ENCODE results near the gene TRAPPC3L. TPM values are rescaled to one million over a fixed set of nuclear protein-coding genes. Genes with fewer than 3 reads are reported as not detected.

Gene TRAPPC3L
- total RNA-seq (2014; rRNA removed; shearing (Covaris generic)), result 0.06 TPM in 1 of 2 replicates, not detected in the other
- polyA plus RNA-seq (2015; cell fraction: cytosol; rRNA removed), result 0.05 and 0.20 TPM in 2 replicates
- not detected in 2 replicates for polyA plus RNA-seq (2015; cell fraction: nucleus; rRNA removed)

DNA sequence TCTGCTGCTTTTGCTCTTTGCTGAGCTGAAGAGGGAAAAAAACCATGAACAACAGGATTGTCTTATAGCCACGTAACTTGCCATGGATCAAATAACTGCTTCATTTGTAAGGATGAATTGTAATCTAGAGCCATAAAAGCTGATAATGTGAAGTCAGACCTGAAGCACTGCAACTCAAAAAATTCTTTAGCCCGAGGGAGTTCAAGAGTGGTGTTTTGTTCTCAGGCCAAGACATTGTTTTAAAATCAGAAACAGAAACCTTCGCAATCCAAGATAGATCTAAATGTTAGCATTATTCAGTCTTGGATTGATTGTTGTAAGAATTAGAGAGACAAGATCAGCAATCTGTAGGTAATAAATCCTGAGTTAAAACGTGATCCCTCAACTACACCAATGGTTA lies at the start of gene TRAPPC3L:
Gene TRAPPC3L, minus strand, starts transcription at position 34 of the 400 bp plus-strand sequence. CDS start 170 bp downstream, outside the sequence.
- DNase-seq (ENCODE audit: low read depth), result no peak

DNA sequence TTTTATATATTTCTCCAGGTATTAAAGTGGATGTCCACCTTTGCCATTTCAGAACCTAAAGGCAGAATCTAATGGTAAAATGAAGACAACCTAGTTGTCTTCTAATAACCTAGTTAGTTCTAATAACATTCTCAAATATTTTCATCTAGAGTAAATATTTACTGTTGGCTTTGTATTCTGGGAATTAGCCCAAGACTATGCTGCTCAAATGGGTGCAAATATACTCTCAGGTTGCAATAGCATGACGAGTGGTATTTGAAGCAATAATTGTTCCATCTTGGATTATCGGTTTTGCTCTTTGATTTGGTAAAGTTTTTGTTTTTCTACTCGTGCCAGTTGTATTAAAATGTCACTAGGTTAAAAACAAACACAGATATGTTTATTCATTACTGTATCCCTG lies 49.8 kb upstream of the TRAPPC3L start:
- no peak for DNase-seq (ENCODE audit: low read depth)

DNA sequence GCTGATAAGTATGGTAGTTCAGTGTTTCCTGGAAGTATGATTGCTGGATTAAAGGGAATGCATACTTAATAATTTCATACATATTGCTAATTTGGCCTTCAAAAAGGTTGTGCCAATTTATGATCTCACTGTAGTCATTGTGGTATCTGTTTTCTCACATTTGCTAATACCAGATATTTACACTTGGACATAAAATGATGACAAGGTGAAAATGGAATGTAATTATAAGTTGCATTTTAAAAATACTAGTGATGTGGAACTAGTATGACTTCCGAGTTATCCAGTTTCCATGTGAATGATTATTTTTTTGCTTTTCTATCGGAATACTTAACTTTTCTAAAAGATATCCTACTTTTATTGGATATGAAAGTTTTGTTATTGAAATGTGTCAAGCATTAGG lies 41.3 kb upstream of the TRAPPC3L start:
- no peak for DNase-seq (ENCODE audit: low read depth)

DNA sequence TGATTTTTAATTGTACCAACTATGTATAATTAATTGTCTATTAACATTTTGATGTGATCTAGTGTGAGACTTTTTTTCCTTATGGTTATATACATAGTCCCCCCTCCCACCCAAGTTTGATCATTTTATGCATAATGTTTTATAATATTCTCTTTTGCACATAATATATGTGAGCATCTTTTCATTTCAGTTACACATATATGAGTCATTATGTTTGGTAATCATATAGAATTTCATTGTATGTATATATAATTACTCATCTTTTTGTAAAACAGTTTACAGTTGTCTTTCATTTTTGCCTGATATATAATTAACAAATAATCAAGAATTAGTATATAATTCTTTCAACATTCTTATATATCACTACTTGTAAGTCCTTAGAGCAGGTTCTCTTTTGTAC lies 40.8 kb upstream of the TRAPPC3L start:
- DNase-seq (ENCODE audit: low read depth), result no peak

DNA sequence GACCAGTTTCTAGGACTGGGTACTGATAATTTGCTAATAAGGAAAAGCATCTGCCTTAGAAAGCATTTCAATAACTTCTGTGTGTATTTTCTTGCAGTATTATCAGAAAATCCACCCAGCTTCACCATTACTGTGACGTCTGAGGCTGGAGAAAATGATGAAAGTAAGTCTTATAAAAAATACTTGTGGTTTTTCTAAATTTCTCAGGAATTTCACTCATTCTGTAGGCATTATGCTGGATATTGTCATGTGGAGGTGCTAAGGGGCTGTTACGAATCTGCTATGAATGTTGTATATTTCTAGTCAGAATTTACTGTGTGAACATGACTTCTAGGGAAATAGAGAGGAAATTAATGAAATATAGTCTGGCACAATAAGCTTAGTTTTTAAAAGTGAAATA lies 34.7 kb upstream of the TRAPPC3L start:
- no peak for DNase-seq (ENCODE audit: low read depth)

DNA sequence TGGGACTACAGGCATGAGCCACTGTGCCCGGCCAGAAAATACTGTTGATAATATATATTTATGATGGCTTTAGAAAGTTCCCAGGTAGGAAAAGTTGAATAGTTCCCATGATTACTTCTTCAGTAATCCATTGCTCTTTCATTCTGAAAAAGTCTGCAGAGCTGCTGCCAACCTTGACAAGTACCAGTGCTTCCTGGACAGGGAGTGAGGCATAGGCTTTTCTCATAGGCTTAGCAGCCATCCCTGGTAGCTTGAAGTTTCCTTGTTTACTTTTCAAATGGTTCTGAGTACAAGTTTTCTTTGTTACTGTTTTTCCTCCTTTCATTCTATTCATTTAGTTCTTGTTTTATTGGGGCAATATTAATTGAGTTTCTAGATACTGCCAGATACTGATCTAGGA lies 33.7 kb upstream of the TRAPPC3L start:
- no peak for DNase-seq (ENCODE audit: low read depth)

DNA sequence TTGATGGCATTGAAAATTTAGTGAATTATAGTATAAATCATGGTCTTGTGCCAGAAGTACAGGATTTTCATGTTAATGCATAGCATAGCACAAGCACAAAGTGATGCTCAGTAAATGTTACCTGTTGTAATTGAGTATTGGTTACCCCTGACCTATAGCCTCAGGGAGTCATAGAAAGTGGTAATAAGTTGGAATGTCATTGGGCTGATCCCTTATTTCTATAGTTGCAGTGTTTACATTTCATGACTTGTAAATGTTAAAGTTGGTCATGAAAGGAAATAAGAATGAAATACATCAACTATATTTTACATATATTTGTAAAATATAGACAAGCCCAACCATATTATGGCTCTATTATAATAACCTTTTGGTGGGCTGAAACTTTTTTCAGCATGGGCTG lies 32.9 kb upstream of the TRAPPC3L start:
- DNase-seq (ENCODE audit: low read depth), result no peak

DNA sequence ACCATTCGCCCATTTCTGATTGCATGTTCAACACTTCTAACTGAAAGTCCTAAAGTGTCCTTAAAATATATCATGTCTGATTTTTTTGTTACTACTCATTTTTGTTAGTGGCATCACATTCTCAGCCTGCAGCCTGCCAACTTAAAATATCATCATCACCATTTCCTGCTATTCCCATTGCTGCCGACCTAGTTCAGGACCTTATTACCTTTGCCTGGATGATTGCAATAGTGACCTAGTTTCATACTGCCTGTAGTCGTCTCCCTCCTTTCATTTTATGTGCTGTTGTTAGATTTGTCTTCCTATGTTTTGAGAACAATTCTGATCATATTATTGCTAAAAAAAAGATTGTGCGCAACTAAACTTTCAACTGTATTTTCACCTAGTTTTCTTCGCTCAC lies 32.0 kb upstream of the TRAPPC3L start:
- no peak for DNase-seq (ENCODE audit: low read depth)

DNA sequence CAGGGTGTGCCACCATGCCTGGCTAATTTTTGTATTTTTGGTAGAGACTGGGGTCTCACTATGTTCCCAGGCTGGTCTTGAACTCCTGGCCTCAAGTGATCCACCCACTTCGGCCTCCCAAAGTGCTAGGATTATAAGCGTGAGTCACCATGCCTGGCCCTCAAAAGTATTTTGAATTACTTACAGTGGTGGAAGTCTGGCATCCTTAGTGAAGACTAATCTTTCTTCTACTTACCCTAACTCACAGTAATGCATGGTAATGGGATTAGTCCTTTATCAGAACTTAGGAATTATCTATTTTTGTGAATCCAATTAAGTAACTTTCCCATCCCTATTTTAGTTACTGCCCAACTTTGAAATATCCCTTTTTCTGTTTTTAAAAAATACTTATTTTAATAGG lies 29.7 kb upstream of the TRAPPC3L start:
- DNase-seq (ENCODE audit: low read depth), result no peak

DNA sequence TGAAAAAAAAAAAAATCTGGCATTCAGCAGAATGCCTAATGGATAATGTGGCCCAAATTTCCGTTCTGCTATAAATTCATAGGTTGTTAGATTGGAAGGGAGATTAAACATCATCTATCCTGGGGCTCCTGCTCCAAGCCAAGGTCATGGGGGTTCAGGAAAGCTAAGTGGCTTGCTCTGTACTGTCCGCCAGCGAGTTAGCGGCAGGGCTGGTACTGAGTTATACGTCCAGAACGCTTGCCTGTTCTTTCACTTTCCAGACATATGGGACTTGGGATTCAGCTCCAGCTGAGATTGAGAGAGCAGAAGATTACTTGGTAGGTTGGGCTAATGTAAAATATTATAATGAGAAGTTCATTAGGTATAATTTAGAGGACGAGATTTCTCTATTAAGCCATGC lies 26.7 kb upstream of the TRAPPC3L start:
- DNase-seq (ENCODE audit: low read depth), result no peak

DNA sequence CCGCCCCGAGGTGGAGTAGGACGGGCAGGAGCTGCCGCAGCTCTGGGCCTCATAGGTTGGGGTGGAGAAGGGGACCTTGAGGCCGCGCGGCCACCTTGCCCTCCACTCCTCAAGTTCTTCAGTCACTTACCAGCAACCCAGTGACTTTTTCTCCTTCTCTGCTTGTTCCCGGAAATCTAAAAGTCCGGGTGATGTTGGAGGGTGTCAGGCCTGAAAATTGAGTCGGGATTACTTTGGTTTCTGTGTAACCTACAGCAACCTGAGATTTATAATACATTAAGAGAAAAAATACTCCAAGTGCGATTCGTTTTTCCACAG lies 26.2 kb upstream of the TRAPPC3L start:
- no peak for DNase-seq (ENCODE audit: low read depth)

DNA sequence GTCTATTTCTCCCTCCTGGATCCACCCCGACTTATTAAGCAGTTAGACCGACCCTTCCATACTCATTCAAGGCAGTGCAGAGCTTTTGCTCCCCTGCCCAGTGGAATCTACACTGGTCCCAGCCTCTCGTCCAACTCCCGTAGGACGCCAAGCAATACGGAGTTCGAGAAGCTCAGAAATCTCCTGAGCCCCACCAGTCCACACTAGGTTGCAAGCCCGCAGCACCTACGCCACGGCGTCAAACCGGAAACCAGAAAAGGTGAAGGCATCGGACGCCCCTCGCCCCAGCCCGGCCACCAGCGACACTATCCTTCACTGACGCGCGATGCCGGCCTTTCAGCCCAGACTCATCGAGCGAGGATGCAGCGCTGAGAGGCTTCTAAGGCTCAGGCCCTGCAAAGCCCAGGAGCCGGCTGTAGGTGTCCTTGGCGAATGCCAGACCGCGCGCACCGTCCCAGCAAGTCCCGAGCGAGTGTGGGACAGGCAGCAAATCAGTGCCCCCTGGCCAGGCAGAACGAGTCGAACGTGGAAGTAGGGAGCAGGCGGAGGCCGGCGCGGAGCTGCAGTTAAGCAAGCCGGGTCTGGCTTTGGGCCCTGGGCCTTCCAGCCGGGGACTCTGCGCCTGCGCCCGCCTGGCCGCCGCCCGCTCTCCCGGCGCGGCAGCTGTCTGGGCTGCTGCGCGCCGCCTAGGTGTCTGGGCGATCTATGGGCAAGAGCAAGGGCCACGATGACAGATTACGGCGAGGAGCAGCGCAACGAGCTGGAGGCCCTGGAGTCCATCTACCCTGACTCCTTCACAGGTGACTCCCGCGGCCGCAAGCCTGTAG lies 25.6 kb upstream of the TRAPPC3L start, which contains the start of gene RWDD1:
Gene RWDD1, plus strand, starts transcription at position 649 of the 827 bp plus-strand sequence. Its CDS starts 79 bp downstream, at position 728.
- DNase-seq (ENCODE audit: low read depth), result peak; percentile 99

DNA sequence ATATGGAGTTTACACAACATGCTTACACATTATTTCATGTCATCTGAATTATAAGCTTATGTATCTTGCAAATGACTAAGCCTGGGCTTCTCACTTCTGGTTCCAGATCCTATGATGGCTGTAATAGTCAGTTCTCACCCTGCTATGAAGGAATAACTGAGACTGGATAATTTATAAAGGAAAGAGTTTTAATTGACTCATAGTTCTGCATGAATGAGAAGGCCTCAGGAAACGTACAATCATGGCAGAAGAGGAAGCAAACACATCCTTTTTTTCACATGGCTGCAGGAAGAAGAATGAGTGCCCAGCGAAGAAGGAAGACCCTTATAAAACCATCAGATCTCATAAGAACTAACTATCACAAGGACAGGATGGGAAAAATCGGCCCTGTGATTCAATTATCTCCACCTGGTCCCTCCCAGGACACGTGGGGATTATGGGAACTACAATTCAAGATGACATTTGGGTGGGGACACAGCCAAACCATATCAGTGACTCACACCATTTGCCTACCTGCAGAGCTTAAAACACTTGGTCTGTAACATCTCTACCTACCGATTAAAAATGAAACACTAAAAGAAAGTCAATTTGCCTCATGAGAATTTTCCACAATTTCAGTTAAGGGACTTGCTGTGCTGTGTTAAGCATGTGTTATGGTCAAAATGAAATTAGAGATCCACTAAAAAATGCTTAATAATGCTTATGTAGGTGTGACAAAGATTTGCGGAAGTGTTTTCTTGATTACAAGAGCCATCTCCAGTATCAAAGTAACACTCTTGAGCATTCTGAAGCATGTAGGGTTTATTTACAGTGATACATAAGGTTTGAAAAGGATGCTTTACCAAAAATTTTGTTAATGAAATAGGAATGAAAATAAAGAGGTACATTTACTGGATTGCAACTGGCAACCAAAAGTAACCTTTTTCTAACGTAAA lies 23.6 kb upstream of the TRAPPC3L start:
- no peak for DNase-seq (ENCODE audit: low read depth)

DNA sequence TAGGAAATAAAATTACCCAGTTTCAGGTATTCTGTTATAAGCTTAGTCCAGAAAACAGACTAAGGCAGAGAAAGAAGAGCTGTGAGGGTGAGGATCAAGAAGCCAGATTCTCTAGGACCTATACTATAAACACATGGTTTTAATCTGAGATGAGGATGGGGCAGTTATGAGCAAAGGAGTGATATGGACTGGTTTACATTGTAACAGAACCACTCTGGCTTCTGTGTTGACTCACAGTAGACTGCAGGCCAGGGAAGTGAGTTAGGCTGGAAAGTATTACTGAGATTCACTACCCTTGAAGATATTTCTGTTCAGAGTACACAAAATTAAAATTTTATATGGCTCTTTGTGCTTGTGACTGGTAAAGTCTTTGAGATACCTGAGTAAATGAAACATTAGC lies 22.6 kb upstream of the TRAPPC3L start:
- DNase-seq (ENCODE audit: low read depth), result no peak

DNA sequence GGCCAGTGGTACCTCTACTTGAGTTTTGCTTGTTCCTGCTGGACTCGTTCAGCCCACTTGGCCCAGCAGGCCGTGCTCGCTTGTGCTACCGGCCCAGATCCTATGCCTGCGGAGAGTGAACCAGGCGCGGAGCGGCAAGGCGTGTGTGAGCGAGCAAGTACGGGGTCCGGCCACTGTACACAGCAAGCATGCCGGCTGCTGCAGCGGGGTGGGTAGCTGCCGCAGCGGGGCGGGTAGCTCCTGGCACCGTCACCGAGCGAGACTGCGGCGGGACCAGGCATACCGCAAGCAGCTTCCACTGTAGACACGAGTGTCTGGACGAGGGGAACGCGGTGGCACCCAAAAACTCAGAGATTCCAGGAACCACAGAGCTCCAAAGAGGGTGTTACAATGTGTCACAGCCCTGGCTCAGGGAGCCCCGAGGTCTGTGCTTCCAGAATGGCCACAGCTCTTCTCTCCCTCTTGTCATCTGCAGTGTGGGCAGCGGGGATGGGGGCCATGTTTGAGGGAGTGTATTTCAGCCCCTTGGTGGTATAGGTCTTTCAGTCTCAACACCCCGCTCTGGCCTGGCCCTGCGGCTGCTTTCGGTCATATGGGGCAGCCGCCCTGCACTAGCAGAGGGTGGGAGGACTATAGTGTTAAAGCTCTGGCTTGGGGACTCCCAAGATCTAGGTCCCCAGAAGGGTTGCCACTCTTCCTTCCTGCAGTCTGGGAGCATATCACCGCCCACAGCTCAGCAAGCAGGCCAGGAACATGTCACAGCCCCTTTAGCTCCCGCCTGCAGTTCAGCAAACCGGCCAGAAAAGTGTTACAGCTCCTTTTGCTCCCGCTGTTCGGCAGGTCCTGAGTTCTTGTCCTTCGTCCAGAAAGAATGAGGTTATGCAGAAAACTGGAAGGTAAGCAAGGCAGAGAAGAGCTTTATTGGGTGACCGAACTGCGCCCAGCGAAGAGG lies 19.7 kb upstream of the TRAPPC3L start:
- DNase-seq (ENCODE audit: low read depth), result no peak

DNA sequence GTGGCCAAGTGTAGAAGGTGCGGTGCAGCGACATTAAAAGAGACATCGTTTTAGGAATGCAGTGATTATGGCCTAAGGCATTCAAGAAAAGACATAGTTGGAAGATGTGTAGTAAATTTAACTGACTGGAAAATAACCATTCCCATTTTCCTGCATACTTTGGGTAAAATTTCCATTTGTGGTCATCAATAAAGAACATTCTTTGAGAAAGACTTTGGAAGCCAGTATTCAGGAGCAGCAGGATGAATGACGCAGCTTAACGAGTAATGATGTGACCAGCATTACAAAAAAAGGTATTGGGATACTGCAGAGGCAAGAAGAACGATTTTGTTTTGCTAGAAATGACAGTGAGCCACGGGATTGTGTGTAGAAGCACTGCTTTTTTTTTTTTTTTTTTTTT lies 18.8 kb upstream of the TRAPPC3L start:
- no peak for DNase-seq (ENCODE audit: low read depth)

DNA sequence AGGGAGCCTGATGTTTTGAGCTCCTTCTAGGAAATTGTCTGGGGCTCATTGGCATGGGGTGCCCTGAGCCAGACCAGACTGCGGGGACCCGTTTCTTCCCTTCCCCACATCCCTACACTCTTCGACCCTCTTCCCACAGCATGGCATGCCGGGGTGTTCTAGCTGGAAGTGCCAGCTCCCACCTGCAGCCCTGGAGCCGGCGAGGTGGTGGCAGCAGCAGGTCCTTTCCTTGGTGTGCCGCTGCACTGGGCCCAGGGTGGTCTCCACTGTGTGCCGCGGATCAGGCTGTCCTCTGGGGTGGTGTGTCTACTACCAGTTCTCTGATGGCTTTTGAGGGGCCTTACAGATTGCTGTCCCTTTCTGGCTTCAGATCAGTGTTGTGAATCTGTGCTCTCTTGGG lies 18.3 kb upstream of the TRAPPC3L start:
- DNase-seq (ENCODE audit: low read depth), result no peak

DNA sequence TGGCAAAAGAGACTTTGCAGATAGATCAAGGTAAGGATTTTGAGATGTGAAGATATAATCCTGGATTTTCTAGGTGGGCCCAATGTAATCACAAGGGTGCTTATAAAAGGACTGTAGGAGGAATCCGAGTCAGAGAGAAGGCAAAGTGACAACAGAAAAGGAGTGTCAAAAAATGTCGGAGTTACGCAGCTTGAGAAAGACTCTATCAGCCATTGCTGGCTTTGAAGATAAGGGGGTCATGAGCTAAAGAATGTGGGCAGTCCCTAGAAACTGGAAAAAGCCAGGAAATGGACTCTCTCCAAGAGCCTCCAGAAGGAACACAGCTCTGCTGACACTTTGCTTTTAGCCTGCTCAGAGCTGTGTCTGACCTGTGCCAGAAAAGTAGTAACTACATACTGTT lies 17.1 kb upstream of the TRAPPC3L start:
- no peak for DNase-seq (ENCODE audit: low read depth)

DNA sequence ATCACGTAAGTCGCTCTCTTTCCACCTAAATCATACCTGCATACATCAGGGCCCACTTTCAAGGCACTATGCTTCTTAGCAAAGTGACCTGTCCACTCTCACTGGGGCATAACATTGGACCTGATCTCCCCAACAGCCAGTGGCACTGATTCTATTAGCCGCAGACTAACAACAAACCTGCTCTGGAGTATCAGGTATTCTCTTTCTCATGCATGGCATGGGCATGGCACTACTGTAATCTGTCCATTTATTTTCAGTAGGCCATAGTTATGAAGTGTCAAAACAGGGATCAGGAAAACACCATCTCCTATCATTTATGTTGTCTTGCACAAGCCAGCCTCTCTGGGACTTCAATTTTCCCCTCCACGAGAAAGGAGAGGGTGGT lies 16.5 kb upstream of the TRAPPC3L start:
- DNase-seq (ENCODE audit: low read depth), result no peak

DNA sequence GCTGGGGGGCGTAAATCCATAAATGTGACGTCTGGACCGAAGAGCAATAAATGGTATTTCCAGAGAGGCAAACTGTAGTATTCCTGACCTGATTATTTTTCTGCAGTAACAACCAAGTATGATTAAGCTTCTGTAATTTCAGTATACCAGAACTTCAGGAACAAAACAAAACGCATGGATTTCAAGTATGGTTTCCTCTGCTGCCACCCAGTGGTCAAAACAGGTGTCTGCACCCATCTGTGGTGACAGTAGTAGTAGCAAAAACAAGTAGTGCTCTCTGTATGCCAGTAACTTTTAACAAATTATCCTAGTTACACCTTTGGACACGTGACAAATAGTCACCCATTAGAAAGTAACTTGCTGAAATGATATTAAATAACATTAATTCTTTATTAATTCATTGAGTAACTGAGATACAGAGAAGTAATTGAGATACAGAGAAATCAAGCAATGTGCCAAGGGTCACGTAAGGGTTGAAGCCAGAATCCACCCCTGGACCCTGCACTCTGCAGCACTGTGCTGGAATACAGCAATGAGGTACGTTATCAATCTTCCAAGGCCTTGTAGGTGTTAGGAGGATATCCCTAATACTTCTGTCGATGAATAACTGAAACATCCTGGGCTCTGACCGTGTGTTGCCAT lies 16.0 kb upstream of the TRAPPC3L start:
- DNase-seq (ENCODE audit: low read depth), result peak; percentile 71

DNA sequence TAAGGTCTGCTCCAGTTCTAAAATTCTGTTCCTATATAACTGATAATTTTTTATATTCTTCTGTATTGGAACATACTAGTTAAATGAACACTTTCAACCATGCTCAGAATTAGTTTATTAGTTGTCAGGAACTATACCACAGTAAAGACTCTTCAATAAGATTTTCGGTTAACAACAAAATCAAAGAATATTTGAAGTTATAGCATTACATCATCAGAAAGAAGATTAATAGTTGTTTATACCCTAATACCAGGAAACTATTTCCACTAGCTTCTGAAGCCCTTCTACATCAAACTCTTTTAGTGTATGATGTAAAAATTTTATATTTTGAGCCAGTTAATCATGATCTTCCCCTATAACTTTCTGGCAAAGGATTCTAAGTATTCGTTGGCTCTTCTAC lies 14.6 kb upstream of the TRAPPC3L start:
- DNase-seq (ENCODE audit: low read depth), result no peak

Data from HT1080 (cell line).